Amniotic stem cell (primary cell): ENCODE results near the gene ZG16B.

Experiments used
- DNase-seq: peaks from one replicate; lab custom pipeline; 2025; lab: John Stamatoyannopoulos, UW

The ZG16B gene

DNA sequence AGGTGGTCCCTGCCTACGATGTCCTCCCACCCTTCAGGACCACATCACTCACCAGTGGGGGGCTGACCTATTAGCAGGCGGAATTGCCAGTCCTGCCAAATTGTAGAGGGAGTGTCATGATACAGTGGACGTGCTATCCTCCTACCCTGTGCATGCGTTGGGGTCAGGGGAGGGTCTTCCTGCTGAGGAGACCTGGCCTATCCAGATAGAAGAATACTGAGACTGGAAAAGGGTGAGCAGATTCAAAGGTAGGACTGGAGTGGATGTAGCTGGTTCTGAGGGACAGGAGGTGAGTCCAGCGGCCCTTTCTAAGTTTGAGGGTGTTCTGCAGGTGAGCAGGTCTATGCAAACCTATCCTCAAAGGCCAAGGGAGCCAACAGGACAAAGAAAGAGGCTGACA is 23.8 kb upstream of the ZG16B start:
- no peak for DNase-seq

GRCh38 chr16:2808181-2808580 is 21.9 kb upstream of the ZG16B start:
- no peak for DNase-seq

GRCh38 chr16:2809149-2809760 is 20.8 kb upstream of the ZG16B start:
- no peak for DNase-seq

DNA sequence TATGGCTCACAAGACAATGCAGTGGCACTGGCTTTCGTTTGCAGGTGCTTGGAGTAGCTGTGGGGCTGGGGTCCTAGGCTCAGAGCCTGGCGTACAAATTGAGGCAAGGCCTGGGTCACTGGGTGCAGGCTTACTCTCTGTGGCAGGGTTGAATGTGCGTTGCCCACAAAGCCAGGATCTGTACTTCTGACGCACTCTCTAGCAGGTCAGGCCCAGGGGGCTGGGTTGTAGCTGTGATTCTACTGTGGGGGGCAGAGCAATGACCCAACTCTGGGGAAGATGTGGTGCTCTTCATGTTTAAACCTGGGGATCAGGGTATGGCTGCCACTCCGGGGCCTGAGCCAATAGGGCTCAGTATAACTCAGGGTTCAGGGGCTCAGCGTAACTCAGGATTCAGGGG is 19.5 kb upstream of the ZG16B start:
- no peak for DNase-seq

GRCh38 chr16:2811703-2812471 is 18.2 kb upstream of the ZG16B start:
- no peak for DNase-seq

GRCh38 chr16:2813771-2814221 is 16.3 kb upstream of the ZG16B start:
- no peak for DNase-seq

DNA sequence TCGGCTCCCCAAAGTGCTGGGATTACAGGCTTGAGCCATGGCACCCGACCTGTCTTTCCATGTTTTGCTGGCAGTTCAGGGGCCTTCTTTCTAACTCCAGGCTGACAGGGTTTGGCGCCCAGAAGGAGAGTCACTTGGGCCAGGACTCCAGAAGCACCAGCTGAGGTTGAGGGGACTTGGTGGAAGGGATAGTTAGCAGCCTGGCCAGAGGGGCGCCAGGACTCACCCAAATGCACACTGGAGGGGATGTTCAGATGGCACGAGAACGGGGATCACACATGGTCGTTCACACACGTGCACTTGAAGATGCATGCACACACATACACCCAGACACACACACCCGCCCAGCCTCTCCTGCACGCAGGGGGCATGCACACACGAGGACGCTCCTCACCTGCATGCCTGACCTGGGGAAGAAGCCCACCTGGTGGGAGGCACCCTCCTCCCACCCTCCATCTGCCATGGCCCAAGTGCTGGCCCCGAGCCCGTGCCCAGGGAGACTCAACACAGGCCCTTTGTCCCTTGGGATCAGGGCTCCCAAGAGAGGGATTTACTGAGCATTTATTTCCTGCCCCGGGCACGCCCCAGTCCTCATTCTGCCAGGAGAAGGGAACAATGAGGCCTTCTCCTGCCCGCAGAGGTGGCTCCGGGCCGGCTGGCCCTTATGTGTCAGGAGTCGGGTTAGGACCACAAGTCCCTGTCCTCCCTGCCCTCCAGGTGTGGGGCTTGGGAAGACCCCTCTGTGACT is 15.4 kb upstream of the ZG16B start:
- DNase-seq, result no peak

GRCh38 chr16:2815299-2815771 is 14.8 kb upstream of the ZG16B start:
- DNase-seq, result no peak

DNA sequence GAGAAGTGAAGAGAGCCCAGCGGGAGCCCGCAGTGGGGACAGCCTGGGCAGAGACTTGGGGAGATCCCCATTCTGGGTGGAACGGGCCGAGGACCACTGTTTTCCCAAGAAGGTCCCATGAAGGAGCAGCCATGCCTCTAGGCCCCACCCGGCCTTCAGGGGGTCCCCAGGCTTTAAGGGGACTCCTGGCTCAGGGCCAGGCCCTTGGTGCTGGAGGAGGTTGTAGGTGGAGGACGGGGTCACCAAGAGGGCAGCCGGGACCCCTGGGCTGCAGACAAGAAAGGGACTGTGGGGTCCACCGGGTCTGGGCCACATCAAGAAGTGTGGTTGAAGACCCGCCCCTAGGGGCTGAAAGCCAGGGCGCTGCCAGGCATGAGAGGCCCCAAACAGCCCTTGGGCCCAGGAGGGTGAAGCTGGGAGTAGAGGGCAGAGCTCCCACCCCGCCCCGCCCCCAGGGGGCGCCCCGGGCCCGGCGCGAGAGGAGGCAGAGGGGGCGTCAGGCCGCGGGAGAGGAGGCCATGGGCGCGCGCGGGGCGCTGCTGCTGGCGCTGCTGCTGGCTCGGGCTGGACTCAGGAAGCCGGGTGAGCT is 13.3 kb upstream of the ZG16B start, which contains the start of gene PRSS21:
Gene PRSS21 (plus strand): TSS at position 487 of the 589 bp plus-strand sequence. CDS start 32 bp downstream, at position 519.
- no peak for DNase-seq

DNA sequence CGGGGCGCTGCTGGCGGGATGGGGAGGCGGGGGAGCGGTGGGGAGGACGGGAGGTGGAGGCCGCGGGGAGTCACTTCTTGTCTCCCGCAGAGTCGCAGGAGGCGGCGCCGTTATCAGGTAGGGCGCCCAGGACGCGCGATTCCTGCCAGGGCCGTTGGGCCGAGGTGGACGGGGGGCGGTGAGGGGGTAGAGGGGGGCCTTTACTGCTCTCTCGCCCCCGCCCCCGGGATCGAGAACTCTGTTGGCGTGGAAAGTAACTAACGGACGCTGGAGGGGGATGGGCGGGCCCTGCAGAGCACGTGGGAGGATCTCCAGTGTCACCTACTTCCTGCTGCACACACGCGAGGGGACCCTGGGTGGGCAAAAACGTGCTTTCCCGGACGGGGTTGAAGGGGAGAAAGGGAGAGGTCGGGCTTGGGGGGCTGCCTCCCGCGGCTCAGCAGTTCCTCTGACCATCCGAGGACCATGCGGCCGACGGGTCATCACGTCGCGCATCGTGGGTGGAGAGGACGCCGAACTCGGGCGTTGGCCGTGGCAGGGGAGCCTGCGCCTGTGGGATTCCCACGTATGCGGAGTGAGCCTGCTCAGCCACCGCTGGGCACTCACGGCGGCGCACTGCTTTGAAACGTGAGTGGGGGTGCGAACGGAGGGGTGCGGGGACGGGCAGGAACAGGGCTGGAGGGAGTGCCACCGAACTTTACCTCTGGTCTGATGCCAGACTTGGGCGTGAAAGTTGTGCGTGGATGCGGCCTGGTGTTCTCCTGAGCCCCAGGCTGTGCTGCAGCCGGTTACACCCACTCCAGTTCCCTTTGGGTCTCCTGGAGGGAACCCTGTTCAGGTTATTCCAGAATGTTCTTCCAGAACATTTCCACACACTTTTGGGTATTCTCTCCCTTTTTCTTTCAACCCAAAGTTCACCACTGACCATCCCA is 12.5 kb upstream of the ZG16B start:
- no peak for DNase-seq

GRCh38 chr16:2818272-2818876 is 11.7 kb upstream of the ZG16B start:
- no peak for DNase-seq

- DNase-seq, result no peak
These were observed 10.7 kb upstream of the ZG16B start for GRCh38 chr16:2819179-2819938.

- DNase-seq, result no peak
These were observed 9.9 kb upstream of the ZG16B start for GRCh38 chr16:2819939-2820835.

GRCh38 chr16:2820836-2821486 is 9.1 kb upstream of the ZG16B start:
- DNase-seq, result no peak

- DNase-seq, result no peak
These were observed 8.5 kb upstream of the ZG16B start for GRCh38 chr16:2821487-2822157.

DNA sequence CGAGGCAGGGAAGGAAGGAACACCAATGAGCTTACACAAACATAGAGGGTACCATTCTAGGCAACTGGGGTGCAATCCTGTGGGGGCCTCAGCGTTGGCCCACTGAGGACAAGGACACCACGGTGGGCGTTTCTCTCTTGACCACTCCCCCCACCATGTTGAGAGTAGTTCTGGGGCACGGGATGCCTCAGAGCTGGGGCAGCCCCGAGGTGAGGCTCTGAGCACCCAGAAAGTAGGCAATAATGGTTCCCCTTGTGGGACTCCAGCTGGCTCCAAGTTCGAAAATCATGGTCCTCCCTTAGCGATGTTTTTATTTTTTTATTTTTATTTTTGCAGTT is 8.0 kb upstream of the ZG16B start:
- DNase-seq, result no peak

DNA sequence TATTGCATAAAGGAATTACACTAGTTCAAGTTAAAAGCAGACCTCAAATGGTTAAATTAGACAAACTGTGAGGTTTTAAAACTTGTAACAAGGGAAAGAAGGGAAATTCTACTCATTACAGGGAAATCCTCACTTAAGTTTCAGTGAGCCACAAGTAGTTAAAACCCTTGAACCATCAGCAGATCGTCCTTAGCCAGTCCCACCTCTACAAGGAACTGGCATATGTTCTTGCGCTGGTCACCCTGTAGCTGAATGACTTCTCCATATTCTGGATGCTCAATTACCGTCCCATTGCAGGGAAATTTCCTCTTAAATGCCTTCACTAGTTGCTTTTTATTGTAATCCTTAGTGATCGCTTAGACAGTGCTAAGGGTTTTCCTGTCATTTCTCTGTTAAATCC is 7.6 kb upstream of the ZG16B start:
- no peak for DNase-seq

DNA sequence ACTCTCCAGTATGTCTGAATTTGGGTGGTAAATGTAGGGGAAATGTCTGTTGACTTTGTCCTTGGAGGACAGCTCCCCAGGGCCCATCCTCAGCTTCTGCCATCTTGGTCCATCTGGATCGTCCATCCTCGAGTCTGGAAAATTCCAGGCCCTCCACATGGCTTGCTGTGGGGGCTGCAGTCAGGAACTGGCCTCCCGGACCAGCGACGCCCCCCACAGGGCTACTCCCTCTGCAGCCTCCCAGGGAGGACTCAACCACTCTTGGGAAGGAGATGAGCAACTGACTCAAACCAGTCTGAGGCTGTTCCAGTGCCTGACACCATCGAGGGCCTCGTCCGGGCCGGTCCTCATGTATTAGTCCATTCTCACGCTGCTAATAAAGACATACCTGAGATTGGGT is 5.5 kb upstream of the ZG16B start:
- DNase-seq, result no peak
